Measurements from ENCODE around the gene KYAT1. TPM values are rescaled to one million over a fixed set of nuclear protein-coding genes. Genes with fewer than 3 reads are reported as not detected.

Gene KYAT1
- total RNA-seq, 3 donors from 2014 or later: 1.9 to 6.4 (median 2.9) TPM

- DNase-seq: no peak
- no peak overlapping the region for H3K4me3 ChIP-seq
- no peaks in the 10 kb centered on the region for H3K9me3 ChIP-seq
- ATAC-seq: no peak
- TF ChIP-seq CTCF (IDR thresholded peaks at IDR 0.05): no peak
- intact Hi-C loops (cut with DNase I, micrococcal nuclease): no loop called here
- no peaks in the 10 kb centered on the region for H3K36me3 ChIP-seq (ENCODE audit: low read depth)
- peaks cover 7% of the 10 kb centered on the region for H3K4me1 ChIP-seq (ENCODE audit: low read depth)
Measured at GRCh38 chr9:128828267-128828666, 53.5 kb downstream of the KYAT1 start.

GRCh38 chr9:128825923-128826700, 55.6 kb downstream of the KYAT1 start:
- TF ChIP-seq CTCF (IDR thresholded peaks at IDR 0.05): no peak
- ATAC-seq: no peak
- DNase-seq: peak in 1 of 3 donors; percentile 41
- Histone ChIP-seq H3K4me1 (ENCODE audit: low read depth) (peaks cover 7% of the 10 kb centered on the region), H3K4me3 (no peak overlapping the region), H3K9me3 (no peaks in the 10 kb centered on the region), H3K36me3 (ENCODE audit: low read depth) (no peaks in the 10 kb centered on the region)
- intact Hi-C loops (cut with DNase I, micrococcal nuclease): no loop called here

- DNase-seq (no peak), ATAC-seq (no peak)
- H3K4me3 ChIP-seq: no peak overlapping the region
- H3K36me3 ChIP-seq (ENCODE audit: low read depth): no peaks in the 10 kb centered on the region
- no peaks in the 10 kb centered on the region for H3K9me3 ChIP-seq
- no peak for TF ChIP-seq CTCF (IDR thresholded peaks at IDR 0.05)
- H3K4me1 ChIP-seq (ENCODE audit: low read depth): peaks cover 14% of the 10 kb centered on the region
- intact Hi-C loops (cut with DNase I, micrococcal nuclease): no loop called here
Measured at GRCh38 chr9:128824911-128825310, 56.8 kb downstream of the KYAT1 start.

GRCh38 chr9:128823903-128824406, 57.8 kb downstream of the KYAT1 start:
- intact Hi-C loops (cut with DNase I, micrococcal nuclease): no loop called here
- Histone ChIP-seq H3K4me1 (ENCODE audit: low read depth) (peaks cover 21% of the 10 kb centered on the region), H3K9me3 (no peaks in the 10 kb centered on the region), H3K36me3 (ENCODE audit: low read depth) (no peaks in the 10 kb centered on the region), H3K4me3 (no peak overlapping the region)
- no peak for ATAC-seq
- no peak for DNase-seq
- no peak for TF ChIP-seq CTCF (IDR thresholded peaks at IDR 0.05)

- TF ChIP-seq CTCF (IDR thresholded peaks at IDR 0.05): no peak
- ATAC-seq (no peak), DNase-seq (no peak)
- Histone ChIP-seq H3K4me3 (no peak overlapping the region), H3K36me3 (ENCODE audit: low read depth) (no peaks in the 10 kb centered on the region), H3K4me1 (ENCODE audit: low read depth) (peaks cover 15% of the 10 kb centered on the region), H3K9me3 (no peaks in the 10 kb centered on the region)
- intact Hi-C loops (cut with DNase I, micrococcal nuclease): no loop called here
Measured at GRCh38 chr9:128823362-128823902, 58.3 kb downstream of the KYAT1 start.

All from mucosa of descending colon (tissue), 3 donors.